ENCODE results near the gene DMD.

Gene DMD

GRCh38 chrX:32480019-32480418 is 731.3 kb downstream of the DMD start:
- DNase-seq (ENCODE audit: low read depth), result no peak

- no peak for DNase-seq (ENCODE audit: low read depth)
Measured at GRCh38 chrX:32472364-32472763, 739.0 kb downstream of the DMD start.

- DNase-seq (ENCODE audit: low read depth), result no peak
Measured at GRCh38 chrX:32455704-32456103, 755.6 kb downstream of the DMD start.

- no peak for DNase-seq (ENCODE audit: low read depth)
Measured at GRCh38 chrX:32451954-32452695, 759.2 kb downstream of the DMD start.

- no peak for DNase-seq (ENCODE audit: low read depth)
Measured at GRCh38 chrX:32448945-32449344, 762.4 kb downstream of the DMD start.

- DNase-seq (ENCODE audit: low read depth), result no peak
Measured at GRCh38 chrX:32448320-32448719, 763.0 kb downstream of the DMD start.

GRCh38 chrX:32447640-32448039 is 763.7 kb downstream of the DMD start:
- DNase-seq (ENCODE audit: low read depth), result no peak

- DNase-seq (ENCODE audit: low read depth), result no peak
Measured at GRCh38 chrX:32443841-32444240, 767.5 kb downstream of the DMD start.

- no peak for DNase-seq (ENCODE audit: low read depth)
Measured at GRCh38 chrX:32421266-32421665, 790.1 kb downstream of the DMD start.

GRCh38 chrX:32408389-32408788 is 803.0 kb downstream of the DMD start:
- DNase-seq (ENCODE audit: low read depth), result no peak

GRCh38 chrX:32397562-32398216 is 813.7 kb downstream of the DMD start:
- no peak for DNase-seq (ENCODE audit: low read depth)

- no peak for DNase-seq (ENCODE audit: low read depth)
Measured at GRCh38 chrX:32395878-32396277, 815.5 kb downstream of the DMD start.

- no peak for DNase-seq (ENCODE audit: low read depth)
Measured at GRCh38 chrX:32392655-32393054, 818.7 kb downstream of the DMD start.

- DNase-seq (ENCODE audit: low read depth), result no peak
Measured at GRCh38 chrX:32370456-32371205, 840.7 kb downstream of the DMD start.

- DNase-seq (ENCODE audit: low read depth), result no peak
Measured at GRCh38 chrX:32293962-32294700, 917.2 kb downstream of the DMD start.

GRCh38 chrX:32289356-32289755 is 922.0 kb downstream of the DMD start:
- no peak for DNase-seq (ENCODE audit: low read depth)

GRCh38 chrX:32281853-32282252 is 929.5 kb downstream of the DMD start:
- no peak for DNase-seq (ENCODE audit: low read depth)

GRCh38 chrX:32280921-32281320 is 930.4 kb downstream of the DMD start:
- no peak for DNase-seq (ENCODE audit: low read depth)

- DNase-seq (ENCODE audit: low read depth), result no peak
Measured at GRCh38 chrX:32280489-32280888, 930.9 kb downstream of the DMD start.

- no peak for DNase-seq (ENCODE audit: low read depth)
Measured at GRCh38 chrX:32276153-32276552, 935.2 kb downstream of the DMD start.

- DNase-seq (ENCODE audit: low read depth), result no peak
Measured at GRCh38 chrX:32269866-32270265, 941.5 kb downstream of the DMD start.

GRCh38 chrX:32268207-32268606 is 943.1 kb downstream of the DMD start:
- DNase-seq (ENCODE audit: low read depth), result no peak
